ENCODE data around the gene HYAL3. TPM values are rescaled to one million over a fixed set of nuclear protein-coding genes. Genes with fewer than 3 reads are reported as not detected.

Gene HYAL3
- total RNA-seq, 2 experiments from 2014 or later, result 3.3 to 4.1 TPM

DNA sequence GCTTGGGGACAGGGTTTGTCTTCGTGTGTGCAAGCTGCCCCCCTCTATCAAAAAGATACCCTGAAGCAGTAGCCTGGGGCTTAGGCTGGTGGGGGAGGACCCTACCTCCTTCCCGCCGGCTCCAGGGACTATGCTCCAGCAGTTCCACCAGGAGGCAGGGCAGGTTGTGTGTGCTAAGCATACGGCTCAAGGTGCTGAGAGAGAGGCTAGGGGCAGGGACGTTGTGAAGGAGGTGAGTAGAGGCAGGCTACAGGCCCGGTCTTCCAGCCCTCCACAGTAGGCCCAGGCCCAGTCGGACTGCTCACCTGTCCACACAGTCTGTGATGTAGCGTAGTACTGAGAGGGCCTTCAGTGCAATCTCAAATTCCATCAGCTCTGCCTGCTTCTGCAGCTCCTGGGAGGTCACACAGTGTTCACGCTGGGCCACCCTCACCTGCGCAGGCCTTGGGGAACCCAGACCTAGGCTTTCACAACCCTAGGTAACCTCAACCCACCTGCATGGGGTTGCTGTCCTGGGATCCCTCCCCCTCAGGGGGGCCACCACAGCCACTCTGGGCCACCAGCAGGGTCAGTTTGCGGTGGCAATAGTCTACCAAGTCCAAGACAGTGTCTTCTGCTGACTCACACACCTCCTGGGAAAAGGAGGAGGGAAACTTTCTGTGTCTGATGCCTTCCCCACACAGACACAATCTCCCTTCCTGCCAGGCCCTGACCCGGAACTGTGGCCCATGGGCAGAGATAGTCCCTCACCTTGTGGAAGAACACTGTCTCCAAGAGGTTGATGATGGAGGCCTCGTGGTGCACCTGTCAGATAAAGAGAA lies 43.8 kb upstream of the HYAL3 start:
- Mint-ChIP-seq H3K27ac (peak overlapping the region; percentile 42), H3K4me3 (no peak overlapping the region), H3K4me1 (ENCODE audit: low read depth) (peaks cover 36% of the 10 kb centered on the region), H3K27me3 (no peaks in the 10 kb centered on the region), H3K36me3 (ENCODE audit: low read depth) (peaks cover 28% of the 10 kb centered on the region), H3K9me3 (no peaks in the 10 kb centered on the region)
- DNase-seq (no peak), ATAC-seq (no peak)
- ChIA-PET CTCF (interaction anchor here (1.2 to 1.5 kb wide), 2 partner anchors 14 to 230 kb away, joined by 3 read pairs; no protein-coding TSS in a partner anchor), POLR2A (interaction anchor here (0.9 to 12.3 kb wide), 5 partner anchors 9 to 227 kb away, joined by 3 to 137 read pairs (median 10); partner anchors contain the start of genes C3orf18, CYB561D2, HEMK1 and HYAL3)
- TF ChIP-seq, protein P1, sequence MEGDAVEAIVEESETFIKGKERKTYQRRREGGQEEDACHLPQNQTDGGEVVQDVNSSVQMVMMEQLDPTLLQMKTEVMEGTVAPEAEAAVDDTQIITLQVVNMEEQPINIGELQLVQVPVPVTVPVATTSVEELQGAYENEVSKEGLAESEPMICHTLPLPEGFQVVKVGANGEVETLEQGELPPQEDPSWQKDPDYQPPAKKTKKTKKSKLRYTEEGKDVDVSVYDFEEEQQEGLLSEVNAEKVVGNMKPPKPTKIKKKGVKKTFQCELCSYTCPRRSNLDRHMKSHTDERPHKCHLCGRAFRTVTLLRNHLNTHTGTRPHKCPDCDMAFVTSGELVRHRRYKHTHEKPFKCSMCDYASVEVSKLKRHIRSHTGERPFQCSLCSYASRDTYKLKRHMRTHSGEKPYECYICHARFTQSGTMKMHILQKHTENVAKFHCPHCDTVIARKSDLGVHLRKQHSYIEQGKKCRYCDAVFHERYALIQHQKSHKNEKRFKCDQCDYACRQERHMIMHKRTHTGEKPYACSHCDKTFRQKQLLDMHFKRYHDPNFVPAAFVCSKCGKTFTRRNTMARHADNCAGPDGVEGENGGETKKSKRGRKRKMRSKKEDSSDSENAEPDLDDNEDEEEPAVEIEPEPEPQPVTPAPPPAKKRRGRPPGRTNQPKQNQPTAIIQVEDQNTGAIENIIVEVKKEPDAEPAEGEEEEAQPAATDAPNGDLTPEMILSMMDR (IDR thresholded peaks at IDR 0.05), result no peak
- intact Hi-C loops (cut with micrococcal nuclease), result no loop called here

DNA sequence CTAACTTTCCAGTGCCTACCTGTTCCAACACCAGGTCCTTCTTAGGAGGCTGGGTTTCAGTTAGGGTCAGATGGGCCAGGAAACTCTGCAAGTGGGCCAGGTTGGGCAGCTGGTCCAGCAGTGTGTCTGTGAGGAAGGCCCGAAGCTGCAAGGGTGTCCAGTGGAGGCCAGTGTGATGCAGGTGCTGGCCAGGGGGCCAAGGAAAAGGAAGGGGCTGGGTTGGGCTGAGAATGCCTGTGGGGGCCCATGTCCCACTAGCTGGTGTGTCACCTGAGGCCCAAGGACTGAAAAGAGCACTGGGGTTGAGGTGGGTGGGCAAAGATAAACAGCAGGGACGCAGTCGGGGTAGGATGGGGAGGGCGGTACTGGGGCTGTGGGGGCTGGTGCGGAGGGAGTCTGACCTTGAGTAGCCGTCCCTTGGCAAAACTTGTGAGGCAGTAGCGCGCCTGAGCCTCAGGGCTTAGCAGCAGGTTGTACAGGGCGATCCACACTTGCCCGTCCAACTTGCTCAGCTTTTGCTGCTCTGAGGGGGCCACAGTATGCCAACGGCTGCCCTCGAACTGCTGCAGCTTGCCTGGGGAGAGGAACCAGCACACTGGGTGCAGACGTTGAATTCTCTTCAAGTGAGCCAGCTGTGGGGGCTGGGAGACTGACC lies 42.9 kb upstream of the HYAL3 start:
- TF ChIP-seq, protein P1 (IDR thresholded peaks at IDR 0.05), result no peak
- ChIA-PET POLR2A (interaction anchor here (0.9 to 12.3 kb wide), 4 partner anchors 10 to 228 kb away, joined by 3 to 137 read pairs (median 32); partner anchors contain the start of genes C3orf18, CYB561D2, HEMK1 and NPRL2), CTCF (interaction anchor here (1.5 kb wide), 1 partner anchor 231 kb away, joined by 3 read pairs; no protein-coding TSS in a partner anchor)
- Mint-ChIP-seq H3K4me1 (ENCODE audit: low read depth) (peaks cover 27% of the 10 kb centered on the region), H3K27me3 (no peaks in the 10 kb centered on the region), H3K36me3 (ENCODE audit: low read depth) (peaks cover 27% of the 10 kb centered on the region), H3K4me3 (peak overlapping the region; percentile 88), H3K27ac (peak overlapping the region; percentile 30), H3K9me3 (no peaks in the 10 kb centered on the region)
- no peak for ATAC-seq
- DNase-seq, result no peak
- intact Hi-C loops (cut with micrococcal nuclease), result no loop called here

DNA sequence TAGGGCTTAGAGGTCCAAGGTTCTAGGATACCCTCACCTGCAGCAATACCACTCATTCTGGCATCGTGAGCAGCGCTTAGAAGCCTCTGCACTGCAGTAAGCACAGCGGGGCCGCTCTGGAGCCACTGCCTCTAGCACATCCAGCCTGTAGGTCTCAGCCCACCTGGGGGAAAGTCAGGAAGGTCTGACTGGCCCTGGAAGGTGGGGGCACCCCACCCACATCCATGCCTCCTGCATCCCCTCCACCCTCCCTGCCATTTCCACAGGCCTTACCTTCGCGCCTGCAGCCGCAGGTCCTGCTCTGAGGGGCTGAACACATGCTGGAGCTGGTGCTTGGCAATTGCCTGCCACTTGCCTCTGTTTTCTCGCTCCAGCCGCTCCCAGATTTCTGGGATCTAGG lies 42.3 kb upstream of the HYAL3 start:
- H3K4me1 Mint-ChIP-seq (ENCODE audit: low read depth), result peaks cover 24% of the 10 kb centered on the region
- peaks cover 30% of the 10 kb centered on the region for H3K36me3 Mint-ChIP-seq (ENCODE audit: low read depth)
- no peaks in the 10 kb centered on the region for H3K27me3 Mint-ChIP-seq
- ATAC-seq (no peak), DNase-seq (peak; percentile 41)
- TF ChIP-seq, protein P1 (IDR thresholded peaks at IDR 0.05), result no peak
- POLR2A ChIA-PET, result interaction anchor here (0.9 to 12.3 kb wide), 9 partner anchors 10 to 269 kb away, joined by 3 to 137 read pairs (median 11); partner anchors contain the start of genes C3orf18, CISH, CYB561D2 and HEMK1
- H3K4me3 Mint-ChIP-seq, result peak overlapping the region; percentile 88
- H3K9me3 Mint-ChIP-seq, result no peaks in the 10 kb centered on the region
- peak overlapping the region; percentile 87 for H3K27ac Mint-ChIP-seq
- intact Hi-C loops (cut with micrococcal nuclease), result no loop called here
- CTCF ChIA-PET, result interaction anchor here (0.9 to 1.5 kb wide), 5 partner anchors 9 to 231 kb away, joined by 3 to 7 read pairs (median 3); partner anchors contain the start of genes CYB561D2, HYAL3, NAA80 and NPRL2

DNA sequence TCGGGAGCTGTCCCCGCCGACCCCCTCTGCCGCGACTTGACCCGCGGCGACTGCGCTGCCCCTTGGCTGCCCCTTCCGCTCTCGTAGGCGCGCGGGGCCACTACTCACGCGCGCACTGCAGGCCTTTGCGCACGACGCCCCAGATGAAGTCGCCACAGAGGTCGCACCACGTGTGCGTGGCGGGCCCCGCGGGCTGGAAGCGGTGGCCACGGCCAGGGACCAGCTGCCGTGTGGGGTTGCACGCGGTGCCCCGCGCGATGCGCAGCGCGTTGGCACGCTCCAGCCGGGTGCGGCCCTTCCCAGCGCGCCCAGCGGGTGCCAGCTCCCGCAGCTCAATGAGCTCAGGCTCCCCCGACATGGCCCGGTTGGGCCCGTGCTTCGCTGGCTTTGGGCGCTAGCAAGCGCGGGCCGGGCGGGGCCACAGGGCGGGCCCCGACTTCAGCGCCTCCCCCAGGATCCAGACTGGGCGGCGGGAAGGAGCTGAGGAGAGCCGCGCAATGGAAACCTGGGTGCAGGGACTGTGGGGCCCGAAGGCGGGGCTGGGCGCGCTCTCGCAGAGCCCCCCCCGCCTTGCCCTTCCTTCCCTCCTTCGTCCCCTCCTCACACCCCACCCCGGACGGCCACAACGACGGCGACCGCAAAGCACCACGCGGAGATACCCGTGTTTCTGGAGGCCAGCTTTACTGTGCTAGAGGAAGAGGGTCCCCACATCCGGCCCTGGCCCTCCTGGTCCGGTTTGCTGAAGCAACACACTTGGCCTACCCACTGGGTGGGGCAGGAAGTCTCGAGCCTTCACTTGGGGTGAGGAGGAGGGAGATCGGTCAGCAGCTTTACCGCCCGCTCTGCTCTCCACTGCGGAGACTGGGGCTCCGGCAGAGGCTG lies 41.5 kb upstream of the HYAL3 start, which contains the start of gene RASSF1:
TSS of gene RASSF1 (minus strand) at position 389 of the 882 bp plus-strand sequence. CDS start at position 358, 31 bp downstream.
- H3K4me3 Mint-ChIP-seq, result peak within 1 kb of the TSS; percentile 88
- TF ChIP-seq, protein P1 (IDR thresholded peaks at IDR 0.05), result no peak
- no peaks in the 10 kb centered on the region for H3K9me3 Mint-ChIP-seq
- peaks cover 26% of the 10 kb centered on the region for H3K4me1 Mint-ChIP-seq (ENCODE audit: low read depth)
- intact Hi-C loops (cut with micrococcal nuclease), result no loop called here
- DNase-seq (peak; percentile 87), ATAC-seq (peak; percentile 37)
- H3K27ac Mint-ChIP-seq, result peak within 1 kb of the TSS; percentile 91
- CTCF ChIA-PET, result interaction anchor here (0.9 to 1.5 kb wide), 7 partner anchors 9 to 273 kb away, joined by 3 to 7 read pairs (median 3); partner anchors contain the start of genes CYB561D2, HYAL3, NAA80 and NPRL2
- H3K27me3 Mint-ChIP-seq, result no peaks in the 10 kb centered on the region
- POLR2A ChIA-PET, result interaction anchor here (0.7 to 12.3 kb wide), 11 partner anchors 8 to 270 kb away, joined by 3 to 137 read pairs (median 5); partner anchors contain the start of genes C3orf18, CISH, CYB561D2 and HEMK1
- peaks cover 37% of the 10 kb centered on the region for H3K36me3 Mint-ChIP-seq (ENCODE audit: low read depth)

All from activated CD8-positive, alpha-beta T cell treated with anti-CD3 and anti-CD28 coated beads for 36 hours (primary cell).